Measurements from ENCODE around the gene GINS1.
A peak's percentile ranks its signal among the peaks of the same experiment; 100 is the strongest.

Gene GINS1

DNA sequence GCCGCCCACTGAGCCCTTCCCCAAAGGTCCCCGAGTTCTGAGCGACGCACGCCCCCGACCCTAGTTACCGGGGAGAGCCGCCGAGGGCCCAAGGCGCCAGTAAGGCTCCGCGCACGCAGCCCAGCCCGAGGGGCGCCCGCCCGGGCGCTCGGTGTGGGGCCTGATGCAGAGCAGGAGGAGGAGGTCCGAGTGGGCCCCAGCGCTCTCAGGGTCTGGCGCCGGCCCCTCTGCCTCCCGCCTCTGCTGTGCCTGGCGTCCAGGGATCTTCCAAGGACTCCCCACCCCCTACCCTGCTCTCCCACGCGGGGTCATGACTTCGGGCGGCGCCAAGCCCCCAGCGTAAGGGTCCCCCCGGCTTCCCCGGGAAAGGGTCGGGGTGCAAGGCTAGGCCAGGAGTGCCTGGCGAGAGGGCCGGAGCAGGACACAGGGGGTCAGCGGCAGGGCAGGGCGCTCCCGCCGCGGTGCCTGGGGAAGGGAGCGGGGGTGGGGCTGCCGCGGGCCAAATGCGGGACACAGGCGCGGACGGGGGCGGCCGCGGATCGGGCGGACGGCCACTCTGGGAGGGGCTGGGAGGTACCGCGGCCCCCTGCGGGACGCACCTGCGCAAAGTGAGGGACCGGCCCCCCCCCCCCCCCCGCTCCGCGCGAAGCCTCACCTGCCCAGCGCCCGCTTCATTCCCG, 17.5 kb upstream of the GINS1 start:
- no peak for TF ChIP-seq TAF1 (IDR thresholded peaks at IDR 0.05; ENCODE audit: low read depth)
- peak; percentile 93 for TF ChIP-seq ZBTB7A (IDR thresholded peaks at IDR 0.05; ENCODE audit: low read depth)

DNA sequence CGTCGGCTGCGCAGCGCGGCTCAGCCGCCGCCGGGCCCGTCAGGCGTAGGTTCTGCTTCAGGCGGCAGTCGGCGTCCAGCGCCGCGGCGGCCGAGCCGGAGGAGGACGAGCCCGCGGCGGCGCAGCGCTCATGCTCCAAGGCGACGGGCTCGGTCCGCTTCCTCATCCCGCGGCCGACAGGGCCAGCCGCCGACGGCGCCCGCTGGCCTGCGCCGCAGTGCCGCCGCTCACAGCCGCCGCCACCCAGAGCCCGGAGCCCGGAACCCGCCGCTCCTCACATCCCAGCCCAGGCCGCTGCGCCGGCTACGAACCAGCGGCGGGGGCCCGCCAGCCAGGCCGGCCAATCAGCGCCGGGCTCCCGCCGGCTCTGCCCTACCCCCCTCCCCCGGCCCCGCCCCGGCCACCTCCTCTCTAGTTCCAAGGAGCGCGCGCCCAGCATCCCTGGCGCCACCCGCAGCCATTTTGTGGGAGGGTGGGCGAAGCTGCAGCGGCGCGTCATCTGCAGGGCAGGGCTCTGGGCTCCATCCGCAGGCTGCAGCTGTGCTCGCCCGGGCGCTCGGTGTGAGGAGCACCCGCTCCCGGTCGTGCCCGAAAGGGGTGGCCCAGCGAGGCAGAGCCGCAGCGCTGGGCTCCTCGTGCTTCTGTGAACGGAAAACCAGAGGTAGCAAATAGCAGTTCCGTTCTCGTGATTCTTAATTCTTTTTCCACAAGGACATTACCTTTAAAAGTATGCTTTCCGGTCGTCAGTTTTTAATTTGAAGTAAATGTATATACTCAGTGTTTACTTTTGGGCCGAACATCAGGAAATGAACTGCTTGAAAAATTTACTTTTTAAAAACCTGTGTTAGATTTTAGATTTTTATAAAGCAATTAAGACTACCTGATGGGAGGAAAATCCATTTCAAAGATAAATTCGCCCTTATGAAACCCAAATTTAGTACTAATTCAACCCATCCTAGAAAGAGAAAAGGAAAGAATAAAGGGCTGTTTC, 16.6 kb upstream of the GINS1 start, which contains the start of gene ABHD12:
TSS of gene ABHD12 (minus strand) at position 298 of the 991 bp plus-strand sequence. CDS start at position 166, 132 bp downstream.
- TF ChIP-seq TEAD4 (IDR thresholded peaks at IDR 0.05) (0 out of 2 replicates have a peak, but pooled peaks have one; percentile 15), YY1 (IDR thresholded peaks at IDR 0.05; ENCODE audit: low read depth) (peak; percentile 93), CEBPB (IDR thresholded peaks at IDR 0.05) (no peak), RAD21 (IDR thresholded peaks at IDR 0.05; ENCODE audit: low read depth) (no peak; the same call in 1 of the 2 replicates), NFIC (IDR thresholded peaks at IDR 0.05) (no peak), EP300 (IDR thresholded peaks at IDR 0.05; ENCODE audit: borderline replicate concordance) (no peak), CREB1 (IDR thresholded peaks at IDR 0.05; ENCODE audit: low read depth) (no peak; the same call in 1 of the 2 replicates), FOXM1 (IDR thresholded peaks at IDR 0.05; ENCODE audit: borderline replicate concordance, low read depth) (no peak), TAF1 (IDR thresholded peaks at IDR 0.05; ENCODE audit: low read depth) (peak; percentile 63), ZBTB7A (IDR thresholded peaks at IDR 0.05; ENCODE audit: low read depth) (no peak), EGR1 (IDR thresholded peaks at IDR 0.05) (no peak), TCF12 (IDR thresholded peaks at IDR 0.05; ENCODE audit: low read depth) (no peak)
- TF ChIP-seq, protein P1, sequence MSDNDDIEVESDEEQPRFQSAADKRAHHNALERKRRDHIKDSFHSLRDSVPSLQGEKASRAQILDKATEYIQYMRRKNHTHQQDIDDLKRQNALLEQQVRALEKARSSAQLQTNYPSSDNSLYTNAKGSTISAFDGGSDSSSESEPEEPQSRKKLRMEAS (IDR thresholded peaks at IDR 0.05), result peak; percentile 67
- TF ChIP-seq, protein P2, sequence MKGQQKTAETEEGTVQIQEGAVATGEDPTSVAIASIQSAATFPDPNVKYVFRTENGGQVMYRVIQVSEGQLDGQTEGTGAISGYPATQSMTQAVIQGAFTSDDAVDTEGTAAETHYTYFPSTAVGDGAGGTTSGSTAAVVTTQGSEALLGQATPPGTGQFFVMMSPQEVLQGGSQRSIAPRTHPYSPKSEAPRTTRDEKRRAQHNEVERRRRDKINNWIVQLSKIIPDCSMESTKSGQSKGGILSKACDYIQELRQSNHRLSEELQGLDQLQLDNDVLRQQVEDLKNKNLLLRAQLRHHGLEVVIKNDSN (IDR thresholded peaks at IDR 0.05), result no peak
- TF ChIP-seq, protein P3, sequence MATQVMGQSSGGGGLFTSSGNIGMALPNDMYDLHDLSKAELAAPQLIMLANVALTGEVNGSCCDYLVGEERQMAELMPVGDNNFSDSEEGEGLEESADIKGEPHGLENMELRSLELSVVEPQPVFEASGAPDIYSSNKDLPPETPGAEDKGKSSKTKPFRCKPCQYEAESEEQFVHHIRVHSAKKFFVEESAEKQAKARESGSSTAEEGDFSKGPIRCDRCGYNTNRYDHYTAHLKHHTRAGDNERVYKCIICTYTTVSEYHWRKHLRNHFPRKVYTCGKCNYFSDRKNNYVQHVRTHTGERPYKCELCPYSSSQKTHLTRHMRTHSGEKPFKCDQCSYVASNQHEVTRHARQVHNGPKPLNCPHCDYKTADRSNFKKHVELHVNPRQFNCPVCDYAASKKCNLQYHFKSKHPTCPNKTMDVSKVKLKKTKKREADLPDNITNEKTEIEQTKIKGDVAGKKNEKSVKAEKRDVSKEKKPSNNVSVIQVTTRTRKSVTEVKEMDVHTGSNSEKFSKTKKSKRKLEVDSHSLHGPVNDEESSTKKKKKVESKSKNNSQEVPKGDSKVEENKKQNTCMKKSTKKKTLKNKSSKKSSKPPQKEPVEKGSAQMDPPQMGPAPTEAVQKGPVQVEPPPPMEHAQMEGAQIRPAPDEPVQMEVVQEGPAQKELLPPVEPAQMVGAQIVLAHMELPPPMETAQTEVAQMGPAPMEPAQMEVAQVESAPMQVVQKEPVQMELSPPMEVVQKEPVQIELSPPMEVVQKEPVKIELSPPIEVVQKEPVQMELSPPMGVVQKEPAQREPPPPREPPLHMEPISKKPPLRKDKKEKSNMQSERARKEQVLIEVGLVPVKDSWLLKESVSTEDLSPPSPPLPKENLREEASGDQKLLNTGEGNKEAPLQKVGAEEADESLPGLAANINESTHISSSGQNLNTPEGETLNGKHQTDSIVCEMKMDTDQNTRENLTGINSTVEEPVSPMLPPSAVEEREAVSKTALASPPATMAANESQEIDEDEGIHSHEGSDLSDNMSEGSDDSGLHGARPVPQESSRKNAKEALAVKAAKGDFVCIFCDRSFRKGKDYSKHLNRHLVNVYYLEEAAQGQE (IDR thresholded peaks at IDR 0.05; ENCODE audit: low read depth), result no peak

DNA sequence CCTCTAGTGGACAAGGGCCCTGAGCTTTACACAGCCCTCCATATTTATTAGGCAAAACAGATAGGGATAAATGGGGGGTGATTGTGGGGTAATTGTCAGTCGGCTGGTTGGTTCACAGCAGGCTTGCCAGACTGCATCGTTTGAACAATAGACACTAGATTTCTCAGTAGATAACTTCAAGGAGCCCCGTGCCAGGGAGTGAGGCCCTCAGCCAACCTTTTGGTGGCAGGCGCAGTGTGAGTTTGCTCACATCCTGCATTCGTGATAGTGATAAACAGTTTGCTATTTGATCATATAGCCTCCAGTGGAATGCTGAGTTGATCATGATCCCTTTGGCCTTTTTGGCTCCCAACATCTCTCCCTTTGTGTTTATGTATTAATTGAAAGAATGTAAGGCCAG, 13.2 kb upstream of the GINS1 start:
- TF ChIP-seq TAF1 (IDR thresholded peaks at IDR 0.05; ENCODE audit: low read depth), result no peak
- TF ChIP-seq CEBPB (IDR thresholded peaks at IDR 0.05), result no peak
- no peak for TF ChIP-seq YY1 (IDR thresholded peaks at IDR 0.05; ENCODE audit: low read depth)
- TF ChIP-seq, protein P2 (IDR thresholded peaks at IDR 0.05), result no peak
- TF ChIP-seq TCF12 (IDR thresholded peaks at IDR 0.05; ENCODE audit: low read depth), result no peak
- TF ChIP-seq EGR1 (IDR thresholded peaks at IDR 0.05), result no peak
- TF ChIP-seq ZBTB7A (IDR thresholded peaks at IDR 0.05; ENCODE audit: low read depth), result no peak
- no peak for TF ChIP-seq RAD21 (IDR thresholded peaks at IDR 0.05; ENCODE audit: low read depth)
- TF ChIP-seq CREB1 (IDR thresholded peaks at IDR 0.05; ENCODE audit: low read depth), result no peak

DNA sequence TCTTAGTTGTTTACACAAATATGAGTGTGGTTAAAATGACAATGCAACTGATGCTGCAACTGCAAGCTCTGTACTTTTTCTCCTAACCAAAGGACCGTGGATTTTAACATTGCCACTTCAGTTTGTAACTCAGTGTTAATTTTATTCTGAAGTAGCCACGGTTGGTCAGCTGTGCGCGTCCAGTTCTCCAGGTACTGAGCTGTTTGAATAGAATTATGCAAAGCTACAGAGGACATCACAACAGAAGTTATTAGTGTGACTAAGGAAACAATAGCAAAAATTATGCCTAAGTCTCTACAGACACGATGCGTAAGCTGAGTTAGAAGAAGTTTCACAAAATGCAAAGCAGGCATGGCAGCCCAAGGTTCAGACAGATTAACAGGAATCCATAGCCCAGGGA, 12.5 kb upstream of the GINS1 start:
- no peak for TF ChIP-seq TAF1 (IDR thresholded peaks at IDR 0.05; ENCODE audit: low read depth)

DNA sequence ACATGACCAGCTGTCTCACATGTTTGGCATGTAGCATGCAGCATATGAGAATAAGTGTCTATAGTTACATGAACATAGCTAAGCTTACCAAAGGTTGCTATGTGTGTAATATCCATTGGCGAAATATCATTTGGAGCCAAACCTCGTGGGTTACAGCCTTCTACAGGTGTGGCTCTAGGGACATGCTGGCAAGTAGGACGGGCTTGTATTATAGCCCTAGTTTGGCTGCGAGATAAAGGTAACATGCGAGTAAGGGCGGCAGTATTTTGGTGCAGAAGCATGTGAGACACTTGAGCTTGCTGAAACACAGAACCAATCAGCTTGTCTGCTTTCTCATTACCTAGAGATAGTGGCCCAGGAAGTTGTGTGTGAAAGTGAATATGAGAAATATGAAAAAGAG, 10.4 kb upstream of the GINS1 start:
- no peak for TF ChIP-seq RAD21 (IDR thresholded peaks at IDR 0.05; ENCODE audit: low read depth)
- no peak for TF ChIP-seq TAF1 (IDR thresholded peaks at IDR 0.05; ENCODE audit: low read depth)

DNA sequence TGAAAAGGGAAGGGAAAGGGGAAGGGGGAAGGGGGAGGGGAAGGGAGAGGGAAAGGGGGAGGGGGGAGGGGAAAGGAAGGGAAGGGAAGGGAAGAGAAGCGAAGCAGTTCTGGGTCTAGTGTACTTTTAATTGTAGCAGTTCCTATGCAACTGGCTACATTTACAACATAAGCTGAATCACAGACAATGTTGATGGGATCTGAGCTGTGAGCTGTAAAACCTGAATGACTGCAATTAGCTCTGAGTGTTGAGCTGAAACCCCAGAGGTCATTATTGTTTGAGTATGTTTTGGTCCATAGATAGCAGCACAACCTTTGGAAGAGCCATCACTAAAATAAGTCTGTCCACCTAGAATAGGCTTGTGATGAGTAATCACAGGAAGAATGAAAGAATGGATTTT, 9.7 kb upstream of the GINS1 start:
- TF ChIP-seq NFIC (IDR thresholded peaks at IDR 0.05) (no peak), CEBPB (IDR thresholded peaks at IDR 0.05) (no peak), YY1 (IDR thresholded peaks at IDR 0.05; ENCODE audit: low read depth) (no peak), EGR1 (IDR thresholded peaks at IDR 0.05) (no peak), ZBTB7A (IDR thresholded peaks at IDR 0.05; ENCODE audit: low read depth) (no peak), RAD21 (IDR thresholded peaks at IDR 0.05; ENCODE audit: low read depth) (no peak), FOXM1 (IDR thresholded peaks at IDR 0.05; ENCODE audit: borderline replicate concordance, low read depth) (no peak), EP300 (IDR thresholded peaks at IDR 0.05; ENCODE audit: borderline replicate concordance) (no peak), CREB1 (IDR thresholded peaks at IDR 0.05; ENCODE audit: low read depth) (no peak), TAF1 (IDR thresholded peaks at IDR 0.05; ENCODE audit: low read depth) (no peak), TCF12 (IDR thresholded peaks at IDR 0.05; ENCODE audit: low read depth) (no peak)
- TF ChIP-seq, protein P2 (IDR thresholded peaks at IDR 0.05), result no peak
- TF ChIP-seq, protein P3 (IDR thresholded peaks at IDR 0.05; ENCODE audit: low read depth), result no peak
- TF ChIP-seq, protein P1 (IDR thresholded peaks at IDR 0.05), result no peak

All from Ishikawa (cell line).